ENCODE data around the gene FOXJ2.

- TF ChIP-seq CTCF (IDR thresholded peaks at IDR 0.05) (no peak), RCOR1 (IDR thresholded peaks at IDR 0.05; ENCODE audit: low read length) (no peak), REST (IDR thresholded peaks at IDR 0.05; ENCODE audit: low read depth, low read length) (no peak), YY1 (IDR thresholded peaks at IDR 0.05; ENCODE audit: low read depth) (no peak), USF2 (IDR thresholded peaks at IDR 0.05; ENCODE audit: borderline replicate concordance, low read depth, low read length) (no peak), ZBTB33 (IDR thresholded peaks at IDR 0.05; ENCODE audit: borderline replicate concordance, low read depth) (no peak), GABPA (IDR thresholded peaks at IDR 0.05; ENCODE audit: low read depth) (no peak)
Observed at GRCh38 chr12:8069582-8069981, 37.1 kb downstream of the FOXJ2 start.

Data from SK-N-SH (cell line).